C4-2B (cell line): ENCODE results near the gene TARP.

Experiments used
- ZFX ChIP-seq: fragments of 450-650 bp; IDR thresholded peaks from 2 replicates; pipeline ENCODE4 v1.6.1; 2017
- TF ChIP-seq, protein P1 (sequence below): fragments of 450-650 bp; conservative IDR thresholded peaks from 2 replicates; pipeline ENCODE4 v1.5.1; 2017; ENCODE audit warnings: mild to moderate bottlenecking

DNA sequence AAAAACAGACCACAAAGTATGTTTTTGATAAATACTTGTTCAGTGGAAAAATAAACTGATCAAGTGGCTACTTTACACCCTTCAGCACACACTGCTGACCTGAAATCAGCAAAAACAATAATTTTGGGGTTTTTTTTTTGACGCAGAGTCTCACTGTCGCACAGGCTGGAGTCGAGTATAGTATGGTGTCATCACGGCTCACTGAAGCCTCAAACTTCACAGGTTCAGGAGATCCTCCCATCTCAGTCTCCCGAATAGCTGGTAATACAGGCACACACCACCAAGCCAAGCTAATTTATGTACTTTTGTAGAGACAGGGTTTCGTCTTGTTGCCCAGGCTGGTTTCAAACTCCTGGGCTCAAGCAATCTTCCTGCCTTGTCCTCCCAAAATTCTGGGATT is 30.6 kb downstream of the TARP start:
- TF ChIP-seq, protein P1, sequence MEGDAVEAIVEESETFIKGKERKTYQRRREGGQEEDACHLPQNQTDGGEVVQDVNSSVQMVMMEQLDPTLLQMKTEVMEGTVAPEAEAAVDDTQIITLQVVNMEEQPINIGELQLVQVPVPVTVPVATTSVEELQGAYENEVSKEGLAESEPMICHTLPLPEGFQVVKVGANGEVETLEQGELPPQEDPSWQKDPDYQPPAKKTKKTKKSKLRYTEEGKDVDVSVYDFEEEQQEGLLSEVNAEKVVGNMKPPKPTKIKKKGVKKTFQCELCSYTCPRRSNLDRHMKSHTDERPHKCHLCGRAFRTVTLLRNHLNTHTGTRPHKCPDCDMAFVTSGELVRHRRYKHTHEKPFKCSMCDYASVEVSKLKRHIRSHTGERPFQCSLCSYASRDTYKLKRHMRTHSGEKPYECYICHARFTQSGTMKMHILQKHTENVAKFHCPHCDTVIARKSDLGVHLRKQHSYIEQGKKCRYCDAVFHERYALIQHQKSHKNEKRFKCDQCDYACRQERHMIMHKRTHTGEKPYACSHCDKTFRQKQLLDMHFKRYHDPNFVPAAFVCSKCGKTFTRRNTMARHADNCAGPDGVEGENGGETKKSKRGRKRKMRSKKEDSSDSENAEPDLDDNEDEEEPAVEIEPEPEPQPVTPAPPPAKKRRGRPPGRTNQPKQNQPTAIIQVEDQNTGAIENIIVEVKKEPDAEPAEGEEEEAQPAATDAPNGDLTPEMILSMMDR, result no peak
- TF ChIP-seq ZFX, result no peak
